ENCODE results near the gene IGHMBP2. TPM values are rescaled to one million over a fixed set of nuclear protein-coding genes. Genes with fewer than 3 reads are reported as not detected.
"Not testable (repeated sequence)": the region's sequence is repeated elsewhere in the genome, so short reads cannot be mapped to it uniquely, and the experiment has no call there.

The IGHMBP2 gene
- total RNA-seq (7.7 and 12.4 TPM in 2 replicates), polyA plus RNA-seq (13.5 and 19.9 TPM in 2 replicates)

GRCh38 chr11:68903288-68904247, at the start of gene IGHMBP2, which contains the start of gene MRPL21:
TSS of gene IGHMBP2 (plus strand) at chr11:68903891. CDS start at chr11:68903953, 62 bp downstream.
TSS of gene MRPL21 (minus strand) at chr11:68903832. CDS start at chr11:68903810, 22 bp downstream.
- Histone ChIP-seq H3K4me3 (peak within 1 kb of the TSS; percentile 99), H2AFZ (peak within 1 kb of the TSS; percentile 99)
- no peak for TF ChIP-seq EZH2 (IDR thresholded peaks at IDR 0.05; ENCODE audit: borderline replicate concordance)
- TF ChIP-seq EZH2phosphoT487 (IDR thresholded peaks at IDR 0.05; ENCODE audit: low read depth, severe bottlenecking, unreplicated experiment), result no peak
- no peak for TF ChIP-seq CTCF (IDR thresholded peaks at IDR 0.05; ENCODE audit: poor library complexity)

GRCh38 chr11:68854273-68854958, 49.3 kb upstream of the IGHMBP2 start:
- peak overlapping the region; percentile 80 for H3K4me2 ChIP-seq
- DNase-seq (ENCODE audit: low spot score), result no peak
- peak overlapping the region; percentile 22 for H3K4me3 ChIP-seq
- peaks cover 12% of the 10 kb centered on the region for H3K27me3 ChIP-seq
- no peaks in the 10 kb centered on the region for H4K20me1 ChIP-seq (ENCODE audit: insufficient read depth, poor library complexity, severe bottlenecking)
- no peaks in the 10 kb centered on the region for H3K9me2 ChIP-seq (replicated peaks; ENCODE audit: insufficient read depth)
- H3K9me3 ChIP-seq (ENCODE audit: low read depth), result no peaks in the 10 kb centered on the region
- peak overlapping the region; percentile 67 for H2AFZ ChIP-seq
- TF ChIP-seq EZH2 (IDR thresholded peaks at IDR 0.05; ENCODE audit: borderline replicate concordance) (no peak), CTCF (IDR thresholded peaks at IDR 0.05; ENCODE audit: poor library complexity) (no peak), EZH2phosphoT487 (IDR thresholded peaks at IDR 0.05; ENCODE audit: low read depth, severe bottlenecking, unreplicated experiment) (no peak)
- WGBS (ENCODE audit: low lambda C conversion rate, missing lambda C conversion rate), result 18% methylated on average over 39 of the region's 42 CpGs
- peaks cover 14% of the 10 kb centered on the region for H3K4me1 ChIP-seq (ENCODE audit: insufficient read depth)
- peak overlapping the region; percentile 51 for H3K27ac ChIP-seq
- no peaks in the 10 kb centered on the region for H3K36me3 ChIP-seq (replicated peaks; ENCODE audit: insufficient read depth, low read depth)
- no peaks in the 10 kb centered on the region for H3K79me2 ChIP-seq

More at GRCh38 chr11:68903288-68904247, at the start of gene IGHMBP2, which contains the start of gene MRPL21:
- H3K9me2 ChIP-seq (replicated peaks; ENCODE audit: insufficient read depth), result no peaks in the 10 kb centered on the region
- H4K20me1 ChIP-seq (ENCODE audit: insufficient read depth, poor library complexity, severe bottlenecking), result peaks cover 9% of the 10 kb centered on the region
- H3K27ac ChIP-seq, result peak within 1 kb of the TSS; percentile 91
- under 1% methylated on average over 78 of the region's 78 CpGs for WGBS (ENCODE audit: low lambda C conversion rate, missing lambda C conversion rate)
- no peaks in the 10 kb centered on the region for H3K27me3 ChIP-seq
- H3K4me2 ChIP-seq, result peak within 1 kb of the TSS; percentile 95
- H3K4me1 ChIP-seq (ENCODE audit: insufficient read depth), result no peaks in the 10 kb centered on the region
- peaks cover 57% of the 10 kb centered on the region for H3K79me2 ChIP-seq
- peak; percentile 93 for DNase-seq (ENCODE audit: low spot score)
- no peaks in the 10 kb centered on the region for H3K9me3 ChIP-seq (ENCODE audit: low read depth)
- H3K36me3 ChIP-seq (replicated peaks; ENCODE audit: insufficient read depth, low read depth), result no peaks in the 10 kb centered on the region

- no peaks in the 10 kb centered on the region for H3K36me3 ChIP-seq (replicated peaks; ENCODE audit: insufficient read depth, low read depth)
- H4K20me1 ChIP-seq (ENCODE audit: insufficient read depth, poor library complexity, severe bottlenecking), result no peaks in the 10 kb centered on the region
- peak overlapping the region; percentile 51 for H3K27ac ChIP-seq
- H3K9me2 ChIP-seq (replicated peaks; ENCODE audit: insufficient read depth), result no peaks in the 10 kb centered on the region
- peak overlapping the region; percentile 80 for H3K4me2 ChIP-seq
- H3K4me1 ChIP-seq (ENCODE audit: insufficient read depth), result peaks cover 14% of the 10 kb centered on the region
- H3K9me3 ChIP-seq (ENCODE audit: low read depth), result no peaks in the 10 kb centered on the region
- WGBS (ENCODE audit: low lambda C conversion rate, missing lambda C conversion rate), result 11% methylated on average over 37 of the region's 62 CpGs
- H3K27me3 ChIP-seq, result peaks cover 12% of the 10 kb centered on the region
- TF ChIP-seq EZH2 (IDR thresholded peaks at IDR 0.05; ENCODE audit: borderline replicate concordance), result no peak
- TF ChIP-seq CTCF (IDR thresholded peaks at IDR 0.05; ENCODE audit: poor library complexity), result peak; percentile 40
- H2AFZ ChIP-seq, result peak overlapping the region; percentile 67
- no peaks in the 10 kb centered on the region for H3K79me2 ChIP-seq
- peak; percentile 75 for DNase-seq (ENCODE audit: low spot score)
- H3K4me3 ChIP-seq, result peak overlapping the region; percentile 22
These were observed 48.3 kb upstream of the IGHMBP2 start for GRCh38 chr11:68855205-68855981.

- not testable (repeated sequence) for H3K4me2 ChIP-seq; H3K79me2 ChIP-seq; H3K9me3 ChIP-seq (ENCODE audit: low read depth); H2AFZ ChIP-seq; H3K9me2 ChIP-seq (replicated peaks; ENCODE audit: insufficient read depth); H4K20me1 ChIP-seq (ENCODE audit: insufficient read depth, poor library complexity, severe bottlenecking); DNase-seq (ENCODE audit: low spot score); H3K4me3 ChIP-seq; H3K36me3 ChIP-seq (replicated peaks; ENCODE audit: insufficient read depth, low read depth)
- peaks cover 14% of the 10 kb centered on the region for H3K4me1 ChIP-seq (ENCODE audit: insufficient read depth)
- peaks cover 12% of the 10 kb centered on the region for H3K27me3 ChIP-seq
- peak overlapping the region; percentile 51 for H3K27ac ChIP-seq
- WGBS (ENCODE audit: low lambda C conversion rate, missing lambda C conversion rate), result 88% methylated on average over 21 of the region's 21 CpGs
These were observed 47.2 kb upstream of the IGHMBP2 start for GRCh38 chr11:68856425-68857030.
